Nephron progenitor cell (in vitro differentiated cells): ENCODE measurements around the gene CD4.

Experiments
- DNase-seq: peaks from one replicate; pipeline ENCODE4 v3.0.0; 2021
- H3K27ac Mint-ChIP-seq: 2 replicates; pipeline ENCODE4 v1.8.0; 2021; ENCODE audit warnings: mild to moderate bottlenecking, moderate library complexity, mixed read lengths
- H3K27me3 Mint-ChIP-seq: 2 replicates; pipeline ENCODE4 v1.8.0; 2021; ENCODE audit warnings: mild to moderate bottlenecking, low read depth, mixed read lengths; ENCODE audit not compliant: poor library complexity
- H3K36me3 Mint-ChIP-seq: 2 replicates; pipeline ENCODE4 v1.8.0; 2021; ENCODE audit warnings: low read depth, mixed read lengths
- H3K4me1 Mint-ChIP-seq: 2 replicates; pipeline ENCODE4 v1.8.0; 2021; ENCODE audit warnings: mixed read lengths
- H3K4me3 Mint-ChIP-seq: 2 replicates; pipeline ENCODE4 v1.8.0; 2021; ENCODE audit warnings: mild to moderate bottlenecking, moderate library complexity, mixed read lengths
- H3K9me3 Mint-ChIP-seq: 2 replicates; pipeline ENCODE4 v1.8.0; 2021; ENCODE audit warnings: mild to moderate bottlenecking, moderate library complexity, mixed read lengths
- CTCF ChIP-seq: fragments of 200-600 bp; sonication (generic); IDR thresholded peaks from 2 replicates; pipeline ENCODE4 v1.5.0; 2021; ENCODE audit warnings: antibody characterized with exemption

Gene CD4

GRCh38 chr12:6809056-6809455 is 19.7 kb downstream of the CD4 start:
- no peak for TF ChIP-seq CTCF
- Mint-ChIP-seq H3K4me3 (no peak overlapping the region), H3K36me3 (peaks cover 10% of the 10 kb centered on the region), H3K9me3 (peaks cover 12% of the 10 kb centered on the region), H3K27me3 (peaks cover 2% of the 10 kb centered on the region), H3K27ac (no peak overlapping the region), H3K4me1 (peaks cover 25% of the 10 kb centered on the region)
- DNase-seq, result no peak

- H3K4me1 Mint-ChIP-seq, result peaks cover 30% of the 10 kb centered on the region
Observed at GRCh38 chr12:6810758-6811157, 21.4 kb downstream of the CD4 start.

GRCh38 chr12:6813363-6813762 is 24.0 kb downstream of the CD4 start:
- Mint-ChIP-seq H3K27me3 (peaks cover 6% of the 10 kb centered on the region), H3K27ac (no peak overlapping the region), H3K9me3 (no peaks in the 10 kb centered on the region), H3K36me3 (no peaks in the 10 kb centered on the region), H3K4me3 (no peak overlapping the region), H3K4me1 (peaks cover 55% of the 10 kb centered on the region)
- TF ChIP-seq CTCF, result no peak
- DNase-seq, result no peak

More at GRCh38 chr12:6810758-6811157, 21.4 kb downstream of the CD4 start:
- peaks cover 1% of the 10 kb centered on the region for H3K36me3 Mint-ChIP-seq
- no peak overlapping the region for H3K4me3 Mint-ChIP-seq
- peaks cover 2% of the 10 kb centered on the region for H3K9me3 Mint-ChIP-seq
- peak overlapping the region; percentile 7 for H3K27ac Mint-ChIP-seq
- peaks cover 8% of the 10 kb centered on the region for H3K27me3 Mint-ChIP-seq
- DNase-seq, result no peak
- no peak for TF ChIP-seq CTCF

- Mint-ChIP-seq H3K27me3 (peaks cover 6% of the 10 kb centered on the region), H3K4me1 (peaks cover 61% of the 10 kb centered on the region), H3K9me3 (no peaks in the 10 kb centered on the region), H3K27ac (peak overlapping the region; percentile 62), H3K36me3 (no peaks in the 10 kb centered on the region), H3K4me3 (no peak overlapping the region)
- DNase-seq, result no peak
- TF ChIP-seq CTCF, result no peak
Observed at GRCh38 chr12:6816598-6816997, 27.3 kb downstream of the CD4 start.

GRCh38 chr12:6817098-6817497 is 27.8 kb downstream of the CD4 start:
- Mint-ChIP-seq H3K4me3 (no peak overlapping the region), H3K27me3 (peaks cover 6% of the 10 kb centered on the region), H3K4me1 (peaks cover 64% of the 10 kb centered on the region), H3K9me3 (no peaks in the 10 kb centered on the region), H3K27ac (peak overlapping the region; percentile 62), H3K36me3 (no peaks in the 10 kb centered on the region)
- no peak for TF ChIP-seq CTCF
- no peak for DNase-seq

GRCh38 chr12:6817662-6818157 is 28.4 kb downstream of the CD4 start:
- Mint-ChIP-seq H3K9me3 (no peaks in the 10 kb centered on the region), H3K4me1 (peaks cover 70% of the 10 kb centered on the region), H3K36me3 (no peaks in the 10 kb centered on the region), H3K27ac (peak overlapping the region; percentile 64), H3K27me3 (peaks cover 7% of the 10 kb centered on the region), H3K4me3 (peak overlapping the region; percentile 22)
- DNase-seq, result no peak
- TF ChIP-seq CTCF, result no peak
